KBM-7 (cell line): Measurements from ENCODE around the gene NLRP1.

Experiments used
- DNase-seq: peaks from one replicate; pipeline ENCODE4 v3.0.0-alpha.2; 2015
- in situ Hi-C: fragments of 300-500 bp; cut with MboI; formaldehyde crosslinking; loops from 2 replicates; pipeline ENCODE4 v1.14.3; 2020; ENCODE audit warnings: low sequenced_read_pairs, low pct_unique_long_range_greater_than_20kb, mixed read lengths

Gene NLRP1

GRCh38 chr17:5499476-5500231 is 84.7 kb downstream of the NLRP1 start:
- DNase-seq: no peak
- in situ Hi-C loops: no loop called here

GRCh38 chr17:5492970-5493369 is 91.3 kb downstream of the NLRP1 start:
- in situ Hi-C loops: no loop called here
- DNase-seq: no peak

GRCh38 chr17:5488752-5489151 is 95.6 kb downstream of the NLRP1 start:
- no peak for DNase-seq
- in situ Hi-C loops: no loop called here

GRCh38 chr17:5486206-5487124 is 97.8 kb downstream of the NLRP1 start, which contains the start of gene MIS12:
MIS12 (plus strand) TSS chr17:5486566; CDS start chr17:5488863, 2,297 bp downstream.
- in situ Hi-C loops: no loop called here
- DNase-seq: peak; percentile 98

DNA sequence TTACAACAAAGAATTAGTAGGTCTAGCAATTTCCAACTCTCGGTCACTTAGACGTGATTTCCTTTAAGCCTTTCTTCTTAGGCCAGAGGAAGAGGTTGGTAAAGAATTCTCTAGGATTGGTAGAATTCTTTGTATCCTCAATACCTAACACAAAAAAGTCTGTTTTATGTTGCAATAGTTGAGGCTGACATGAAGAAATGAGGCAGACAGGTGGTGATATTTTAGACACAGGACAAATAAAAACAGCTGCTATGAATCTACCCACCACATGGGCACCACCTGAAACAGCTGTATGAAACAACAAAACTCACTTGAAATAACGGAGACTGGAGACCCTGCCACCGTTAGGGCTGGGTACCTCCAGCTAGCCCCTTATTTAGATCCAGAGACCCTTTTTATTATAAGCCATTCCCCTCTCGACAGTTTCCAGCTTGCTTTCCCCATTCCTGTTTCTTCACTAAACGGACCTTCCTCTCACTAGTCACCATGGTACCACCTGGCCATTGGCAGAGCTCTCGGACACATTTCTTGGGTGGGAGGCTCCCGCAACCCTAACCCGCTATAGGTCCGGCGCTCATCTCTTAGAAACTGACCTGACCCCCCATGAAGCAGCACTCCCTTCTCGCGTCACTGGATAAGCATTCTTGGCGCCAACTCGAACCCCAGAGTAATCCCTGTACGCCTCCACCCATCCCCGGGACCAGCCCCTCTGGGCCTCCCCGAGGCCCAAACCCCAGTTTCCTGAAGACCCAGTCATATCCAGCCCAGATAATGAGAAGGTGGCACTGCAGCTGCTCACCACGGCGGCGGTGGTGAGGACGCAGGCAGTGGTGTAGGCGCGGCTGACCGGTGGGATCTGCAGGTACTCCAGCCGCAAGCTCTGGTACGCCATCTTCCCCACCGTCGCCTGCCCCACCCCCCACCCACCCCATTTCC is 98.8 kb downstream of the NLRP1 start, which contains the start of gene DERL2:
Gene DERL2 (minus strand): TSS at position 909 of the 936 bp plus-strand sequence. CDS start 17 bp downstream, at position 892.
- DNase-seq: no peak
- in situ Hi-C loops: no loop called here

DNA sequence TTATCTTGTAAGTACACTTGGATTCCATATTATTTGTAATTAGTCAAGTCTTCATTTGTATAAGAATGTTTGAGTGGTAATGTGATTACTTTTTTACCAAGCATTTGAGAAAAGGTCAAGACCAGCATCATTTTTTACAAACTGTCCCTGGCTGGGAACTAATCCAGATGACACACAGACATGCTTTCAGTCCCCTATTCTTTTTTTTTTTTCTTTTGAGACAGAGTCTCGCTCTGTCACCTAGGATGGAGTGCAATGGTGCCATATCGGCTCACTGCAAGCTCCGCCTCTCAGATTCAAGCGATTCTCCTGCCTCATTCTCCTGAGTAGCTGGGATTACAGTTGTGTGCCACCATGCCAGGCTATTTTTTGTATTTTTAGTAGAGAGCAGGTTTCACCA is 102.9 kb downstream of the NLRP1 start:
- no peak for DNase-seq
- in situ Hi-C loops: no loop called here

DNA sequence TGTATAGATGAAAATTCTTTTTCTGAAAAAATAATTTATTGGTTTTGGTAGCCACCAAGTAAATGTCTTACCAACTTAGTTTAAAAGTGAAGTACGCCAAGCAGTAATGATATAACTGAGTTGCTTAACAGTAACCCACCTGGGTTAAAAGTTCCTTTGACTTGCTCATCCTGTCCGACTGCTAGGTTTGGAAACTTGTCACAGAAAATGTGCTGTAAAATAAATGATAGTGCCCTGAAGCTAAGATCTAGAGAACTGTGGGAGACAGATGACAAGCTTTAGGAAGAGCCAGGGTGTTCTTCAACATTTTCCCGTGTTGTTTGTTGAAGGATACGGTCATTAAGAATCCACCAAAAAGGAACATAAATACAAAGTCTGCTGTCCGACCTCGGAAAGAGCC is 103.3 kb downstream of the NLRP1 start:
- in situ Hi-C loops: no loop called here

DNA sequence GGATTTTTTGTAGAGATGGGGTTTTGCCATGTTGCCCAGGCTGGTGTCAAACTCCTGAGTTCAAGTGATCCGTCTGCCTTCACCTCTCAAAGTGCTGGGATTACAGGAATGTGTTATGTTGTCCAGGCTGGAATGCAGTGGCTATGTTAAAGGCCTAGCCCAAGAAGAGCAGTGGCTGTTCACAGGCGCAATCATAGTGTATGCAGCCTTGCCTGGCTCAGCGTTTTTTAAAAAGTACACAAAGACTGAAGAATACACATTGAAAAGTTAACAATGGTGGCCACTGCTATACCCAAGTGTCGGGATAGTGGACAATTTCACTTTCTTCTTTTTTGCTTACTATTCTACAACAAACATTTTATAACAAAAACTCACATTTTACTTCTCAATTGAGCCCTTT is 105.3 kb downstream of the NLRP1 start:
- in situ Hi-C loops: no loop called here

More for the DNA sequence above, 103.3 kb downstream of the NLRP1 start:
- DNase-seq: no peak

GRCh38 chr17:5473906-5474305 is 110.4 kb downstream of the NLRP1 start:
- no peak for DNase-seq
- in situ Hi-C loops: no loop called here

More for the DNA sequence above, 105.3 kb downstream of the NLRP1 start:
- no peak for DNase-seq

DNA sequence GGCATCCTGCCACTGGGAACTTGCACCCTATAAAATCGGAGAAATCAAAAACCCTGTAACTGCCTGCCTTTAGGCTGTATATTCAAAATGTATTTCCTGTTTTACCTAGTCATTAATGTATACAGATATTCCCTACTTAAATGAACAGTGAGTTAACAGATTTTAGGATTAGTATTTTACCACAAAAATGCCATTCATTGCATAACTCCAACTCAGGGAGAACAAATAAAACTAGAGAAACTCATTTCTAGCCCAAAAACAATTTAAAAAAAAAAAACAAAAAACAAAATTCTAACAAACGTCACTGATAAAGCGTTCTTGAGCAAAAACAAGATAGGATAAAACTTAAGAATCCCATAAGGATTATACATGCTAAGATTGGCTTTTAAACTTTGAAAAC is 111.8 kb downstream of the NLRP1 start:
- no peak for DNase-seq
- in situ Hi-C loops: no loop called here

- in situ Hi-C loops: no loop called here
Observed at GRCh38 chr17:5468075-5468473, 116.2 kb downstream of the NLRP1 start.

GRCh38 chr17:5467416-5467815 is 116.9 kb downstream of the NLRP1 start:
- no peak for DNase-seq
- in situ Hi-C loops: no loop called here

More at GRCh38 chr17:5468075-5468473, 116.2 kb downstream of the NLRP1 start:
- DNase-seq: peak; percentile 33

- no peak for DNase-seq
- in situ Hi-C loops: no loop called here
Observed at GRCh38 chr17:5466295-5466694, 118.0 kb downstream of the NLRP1 start.

DNA sequence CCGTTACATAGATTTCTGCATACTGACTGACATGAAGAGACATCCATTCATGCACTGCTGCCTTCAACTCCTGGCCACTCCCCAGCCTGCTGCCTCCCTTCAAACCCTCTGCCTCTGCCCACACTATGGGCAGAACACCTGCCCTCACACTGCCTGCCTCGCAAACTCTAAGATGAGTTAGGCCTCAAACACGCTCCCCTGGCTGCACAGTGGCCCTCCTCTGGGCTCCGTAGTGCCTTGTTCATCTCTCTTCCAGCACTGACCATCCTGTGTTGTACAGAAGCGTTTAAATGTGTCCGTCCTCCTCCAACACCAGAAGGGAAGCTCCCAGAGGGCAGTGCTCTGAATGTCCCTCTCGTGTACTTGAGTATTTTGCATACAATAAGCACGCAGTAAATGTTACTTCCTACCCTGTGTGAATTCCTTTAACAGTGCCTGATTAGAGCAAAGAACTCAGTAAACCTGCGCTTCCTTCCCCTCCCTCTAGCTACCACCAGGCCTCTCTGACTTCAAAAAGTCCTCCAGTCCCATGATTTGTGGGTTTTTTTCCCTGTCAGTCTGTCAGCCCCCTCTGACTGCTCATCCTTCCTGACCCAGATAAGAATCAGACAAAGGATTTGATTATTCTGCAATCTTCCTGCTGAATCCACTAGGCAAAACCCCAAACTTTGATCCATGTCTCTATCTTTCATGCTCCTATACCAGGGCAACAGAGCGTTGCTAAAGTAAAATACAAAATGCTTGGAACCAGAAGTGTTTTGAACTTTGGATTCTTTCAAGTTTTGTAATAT is 119.4 kb downstream of the NLRP1 start:
- peak; percentile 17 for DNase-seq
- in situ Hi-C loops: no loop called here
